ENCODE measurements around the gene ZNF330.

Gene ZNF330

DNA sequence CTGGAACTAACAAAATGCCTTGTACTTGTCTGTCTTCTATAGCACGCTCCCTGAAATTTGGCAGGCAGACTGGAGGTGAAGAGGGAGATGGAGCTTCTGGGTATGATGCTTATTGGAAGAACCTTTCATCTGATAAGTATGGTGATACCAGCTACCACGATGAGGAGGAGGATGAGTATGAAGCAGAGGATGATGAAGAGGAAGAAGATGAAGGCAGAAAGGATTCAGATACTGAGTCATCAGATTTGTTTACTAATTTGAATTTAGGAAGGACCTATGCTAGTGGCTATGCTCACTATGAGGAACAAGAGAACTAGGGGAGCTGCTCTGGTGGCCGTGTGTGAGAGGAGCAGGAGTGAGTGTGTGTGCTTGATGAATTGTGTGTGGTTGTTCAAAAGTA is 13.0 kb downstream of the ZNF330 start:
- DNase-seq (ENCODE audit: low spot score) = no peak
- TF ChIP-seq, protein P1, sequence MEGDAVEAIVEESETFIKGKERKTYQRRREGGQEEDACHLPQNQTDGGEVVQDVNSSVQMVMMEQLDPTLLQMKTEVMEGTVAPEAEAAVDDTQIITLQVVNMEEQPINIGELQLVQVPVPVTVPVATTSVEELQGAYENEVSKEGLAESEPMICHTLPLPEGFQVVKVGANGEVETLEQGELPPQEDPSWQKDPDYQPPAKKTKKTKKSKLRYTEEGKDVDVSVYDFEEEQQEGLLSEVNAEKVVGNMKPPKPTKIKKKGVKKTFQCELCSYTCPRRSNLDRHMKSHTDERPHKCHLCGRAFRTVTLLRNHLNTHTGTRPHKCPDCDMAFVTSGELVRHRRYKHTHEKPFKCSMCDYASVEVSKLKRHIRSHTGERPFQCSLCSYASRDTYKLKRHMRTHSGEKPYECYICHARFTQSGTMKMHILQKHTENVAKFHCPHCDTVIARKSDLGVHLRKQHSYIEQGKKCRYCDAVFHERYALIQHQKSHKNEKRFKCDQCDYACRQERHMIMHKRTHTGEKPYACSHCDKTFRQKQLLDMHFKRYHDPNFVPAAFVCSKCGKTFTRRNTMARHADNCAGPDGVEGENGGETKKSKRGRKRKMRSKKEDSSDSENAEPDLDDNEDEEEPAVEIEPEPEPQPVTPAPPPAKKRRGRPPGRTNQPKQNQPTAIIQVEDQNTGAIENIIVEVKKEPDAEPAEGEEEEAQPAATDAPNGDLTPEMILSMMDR (IDR thresholded peaks at IDR 0.05; ENCODE audit: extremely low read depth, insufficient read depth, missing control alignments) = no peak
- in situ Hi-C loops (cut with MboI; ENCODE audit: low pct_unique_long_range_greater_than_20kb, low sequenced_read_pairs, unreplicated experiment) = no loop called here

DNA sequence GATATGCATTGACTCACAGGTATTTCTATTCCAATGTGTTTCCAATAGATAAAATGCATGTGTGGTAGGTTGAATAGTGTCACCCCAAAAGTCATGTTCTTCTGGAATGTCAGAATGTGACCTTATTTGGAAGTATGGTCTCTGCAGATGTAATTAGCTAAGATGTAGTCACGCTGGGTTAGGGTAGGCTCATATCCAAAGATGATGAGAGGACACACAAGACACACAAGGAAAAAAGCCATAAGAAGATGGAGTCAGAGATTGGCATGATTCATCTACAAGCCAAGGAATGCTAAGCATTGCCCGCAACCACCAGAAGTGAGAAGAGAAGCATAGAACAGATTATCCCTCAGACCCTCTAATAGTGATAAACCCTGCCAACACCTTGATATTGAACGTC is 17.5 kb downstream of the ZNF330 start:
- TF ChIP-seq, protein P1 (IDR thresholded peaks at IDR 0.05; ENCODE audit: extremely low read depth, insufficient read depth, missing control alignments) = no peak
- DNase-seq (ENCODE audit: low spot score) = no peak
- in situ Hi-C loops (cut with MboI; ENCODE audit: low pct_unique_long_range_greater_than_20kb, low sequenced_read_pairs, unreplicated experiment) = no loop called here

DNA sequence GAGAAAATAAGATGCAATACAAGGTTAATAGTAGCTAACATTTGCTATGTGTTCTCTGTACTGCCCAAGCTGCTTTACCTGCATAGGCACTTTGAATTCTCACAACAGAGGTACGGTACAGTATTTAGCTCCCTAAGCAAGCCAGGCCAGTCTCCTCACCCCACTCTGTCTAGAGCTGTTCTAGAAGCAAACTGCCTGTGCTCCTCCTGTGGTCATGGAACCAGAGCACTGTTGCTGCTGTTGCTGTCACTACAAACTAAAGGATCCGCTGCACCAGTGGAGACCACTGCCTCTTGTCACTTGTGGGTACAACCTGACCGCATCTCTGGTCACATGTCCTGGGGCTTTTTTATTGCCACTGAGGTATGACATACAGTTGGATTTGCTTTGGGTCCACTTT is 19.6 kb downstream of the ZNF330 start:
- DNase-seq (ENCODE audit: low spot score) = no peak
- in situ Hi-C loops (cut with MboI; ENCODE audit: low pct_unique_long_range_greater_than_20kb, low sequenced_read_pairs, unreplicated experiment) = no loop called here
- TF ChIP-seq, protein P1 (IDR thresholded peaks at IDR 0.05; ENCODE audit: extremely low read depth, insufficient read depth, missing control alignments) = no peak

DNA sequence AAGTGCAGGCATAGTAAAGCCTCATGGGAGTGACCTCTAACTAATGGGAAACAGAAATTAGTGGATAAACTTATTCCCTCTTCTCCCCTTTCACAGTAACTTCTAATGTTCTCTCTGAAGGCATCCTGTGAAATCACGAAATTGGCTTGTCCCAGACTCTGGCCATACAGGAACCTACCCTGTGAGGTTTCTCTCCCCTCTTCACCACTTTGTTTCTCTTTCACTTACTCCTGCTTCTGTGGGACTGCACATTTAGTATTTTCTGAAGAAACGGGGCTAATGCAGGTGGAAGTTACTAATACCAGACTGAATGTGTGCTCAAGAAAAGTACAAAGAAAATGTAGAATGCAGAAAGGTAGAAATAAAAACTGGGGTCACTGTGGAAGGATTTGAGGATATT is 20.0 kb downstream of the ZNF330 start:
- TF ChIP-seq, protein P1 (IDR thresholded peaks at IDR 0.05; ENCODE audit: extremely low read depth, insufficient read depth, missing control alignments) = no peak
- DNase-seq (ENCODE audit: low spot score) = no peak
- in situ Hi-C loops (cut with MboI; ENCODE audit: low pct_unique_long_range_greater_than_20kb, low sequenced_read_pairs, unreplicated experiment) = no loop called here

DNA sequence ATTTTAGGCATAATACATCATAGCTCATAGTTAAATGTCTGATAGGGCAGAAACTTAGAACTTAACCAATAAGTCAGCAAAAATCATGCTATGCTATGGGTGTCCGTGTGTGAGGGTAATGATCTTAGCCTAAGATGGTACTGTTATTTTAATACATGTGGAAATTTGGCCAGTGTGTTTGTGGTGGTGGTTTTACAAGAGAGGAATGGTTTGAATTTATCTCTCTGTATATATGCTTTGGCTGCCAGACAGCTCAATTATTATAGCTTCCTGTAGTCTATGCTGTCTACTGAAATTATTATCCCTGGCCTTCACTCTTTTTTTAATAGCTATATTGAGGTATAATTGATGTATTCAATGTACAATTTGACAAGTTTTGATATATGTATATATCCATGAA is 21.3 kb downstream of the ZNF330 start:
- DNase-seq (ENCODE audit: low spot score) = no peak
- TF ChIP-seq, protein P1 (IDR thresholded peaks at IDR 0.05; ENCODE audit: extremely low read depth, insufficient read depth, missing control alignments) = no peak
- in situ Hi-C loops (cut with MboI; ENCODE audit: low pct_unique_long_range_greater_than_20kb, low sequenced_read_pairs, unreplicated experiment) = no loop called here

DNA sequence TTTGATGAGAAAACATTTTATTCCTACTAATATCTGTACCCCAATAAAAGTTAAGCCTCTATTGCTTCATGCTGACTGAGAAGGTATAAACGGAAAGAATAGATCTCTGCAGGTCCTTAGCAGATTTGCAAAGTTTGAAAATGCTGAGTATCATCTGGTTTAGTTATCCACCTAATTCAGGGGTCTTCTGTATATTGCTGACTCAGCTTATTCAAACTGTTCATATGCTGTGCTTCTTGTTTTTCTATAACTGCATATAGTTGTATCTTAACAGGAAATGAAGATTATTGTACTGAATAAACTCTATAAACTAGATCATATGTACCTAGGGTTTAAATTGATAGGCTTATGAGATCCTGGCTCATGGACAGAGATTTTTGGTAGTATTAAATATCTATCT is 23.7 kb downstream of the ZNF330 start:
- in situ Hi-C loops (cut with MboI; ENCODE audit: low pct_unique_long_range_greater_than_20kb, low sequenced_read_pairs, unreplicated experiment) = no loop called here
- TF ChIP-seq, protein P1 (IDR thresholded peaks at IDR 0.05; ENCODE audit: extremely low read depth, insufficient read depth, missing control alignments) = no peak
- DNase-seq (ENCODE audit: low spot score) = no peak

DNA sequence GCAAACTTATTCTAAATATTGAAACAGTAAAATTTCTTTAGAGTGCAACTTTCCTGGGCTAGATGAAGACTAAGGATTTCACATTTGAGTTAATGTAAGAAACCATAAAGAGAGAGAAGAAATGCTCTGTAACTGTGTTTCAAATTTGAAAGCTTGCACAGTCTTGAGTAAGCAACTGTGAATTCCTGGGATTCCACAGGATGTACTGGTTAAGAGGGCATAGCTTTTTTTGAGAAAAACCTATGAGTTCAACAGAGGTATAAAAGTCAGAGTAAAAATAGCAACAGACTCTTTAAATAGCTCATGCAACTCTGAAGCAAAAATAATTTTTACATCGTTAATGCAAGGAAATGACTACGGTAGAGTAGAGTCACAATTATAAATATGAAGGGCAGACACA is 25.5 kb downstream of the ZNF330 start:
- TF ChIP-seq, protein P1 (IDR thresholded peaks at IDR 0.05; ENCODE audit: extremely low read depth, insufficient read depth, missing control alignments) = no peak
- no peak for DNase-seq (ENCODE audit: low spot score)
- in situ Hi-C loops (cut with MboI; ENCODE audit: low pct_unique_long_range_greater_than_20kb, low sequenced_read_pairs, unreplicated experiment) = no loop called here

Data from GM13977 (cell line).